Measurements from ENCODE around the gene SLC17A8. TPM values are rescaled to one million over a fixed set of nuclear protein-coding genes. Genes with fewer than 3 reads are reported as not detected.

The SLC17A8 gene
- total and polyA plus RNA-seq, 2 experiments from 2014 or later = not detected

DNA sequence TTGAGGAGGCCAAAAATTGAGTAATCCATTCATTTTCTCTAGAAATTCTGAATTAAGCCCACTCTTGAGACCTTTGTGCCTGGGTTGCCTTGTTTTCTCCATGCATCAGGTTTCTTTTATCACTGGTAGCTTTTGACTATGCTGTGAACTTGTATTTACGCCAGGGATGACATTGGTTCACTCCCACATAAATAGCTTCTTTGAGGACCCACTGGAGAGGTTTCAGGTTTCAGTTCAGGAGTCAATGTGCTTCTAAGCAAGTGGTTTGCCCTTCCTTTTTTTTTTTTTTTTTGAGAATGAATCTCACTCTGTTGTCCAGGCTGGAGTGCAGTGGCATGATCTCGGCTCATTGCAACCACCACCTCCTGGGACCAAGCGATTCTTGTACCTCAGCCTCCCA is 10.2 kb upstream of the SLC17A8 start:
- Histone ChIP-seq H3K4me2 (ENCODE audit: unreplicated experiment) (no peak overlapping the region), H3K9me3 (ENCODE audit: low read depth) (no peaks in the 10 kb centered on the region), H3K4me3 (no peak overlapping the region), H3K36me3 (ENCODE audit: low read depth) (peaks cover 3% of the 10 kb centered on the region; the same call in 1 of the 2 replicates), H3K9ac (no peak overlapping the region), H4K20me1 (ENCODE audit: insufficient read depth) (no peaks in the 10 kb centered on the region), H3K79me2 (ENCODE audit: insufficient read depth) (no peaks in the 10 kb centered on the region), H3K9me2 (ENCODE audit: insufficient read depth) (no peaks in the 10 kb centered on the region), H3K4me1 (ENCODE audit: insufficient read depth) (no peaks in the 10 kb centered on the region), H3K27ac (no peak overlapping the region), H3F3A (ENCODE audit: insufficient read depth) (no peaks in the 10 kb centered on the region), H3K27me3 (replicated peaks; ENCODE audit: insufficient read depth) (no peaks in the 10 kb centered on the region), H2AFZ (no peak overlapping the region)
- in situ Hi-C loops (cut with MboI) = no loop called here
- DNase-seq = no peak
- 63 to 70% methylated on average over 3 of the region's 3 CpGs for WGBS, 2 experiments (ENCODE audit: low coverage in 1 of 2, low lambda C conversion rate in 2 of 2, missing lambda C conversion rate in 2 of 2)
- TF ChIP-seq EZH2 (IDR thresholded peaks at IDR 0.05; ENCODE audit: insufficient read depth, poor library complexity, severe bottlenecking) (no peak), EZH2phosphoT487 (IDR thresholded peaks at IDR 0.05; ENCODE audit: insufficient read depth, low read depth) (no peak)

GRCh38 chr12:100348657-100349454 is 8.0 kb upstream of the SLC17A8 start:
- H3F3A ChIP-seq (ENCODE audit: insufficient read depth) = no peaks in the 10 kb centered on the region
- TF ChIP-seq EZH2 (IDR thresholded peaks at IDR 0.05; ENCODE audit: insufficient read depth, poor library complexity, severe bottlenecking) (no peak), EZH2phosphoT487 (IDR thresholded peaks at IDR 0.05; ENCODE audit: insufficient read depth, low read depth) (no peak)
- no peaks in the 10 kb centered on the region for H3K9me3 ChIP-seq (ENCODE audit: low read depth)
- no peak overlapping the region for H3K27ac ChIP-seq
- 54 to 55% methylated on average over 7 of the region's 7 CpGs for WGBS, 2 experiments (ENCODE audit: low coverage in 1 of 2, low lambda C conversion rate in 2 of 2, missing lambda C conversion rate in 2 of 2)
- in situ Hi-C loops (cut with MboI) = no loop called here
- H3K4me1 ChIP-seq (ENCODE audit: insufficient read depth) = no peaks in the 10 kb centered on the region
- no peaks in the 10 kb centered on the region for H3K36me3 ChIP-seq (ENCODE audit: low read depth)
- no peaks in the 10 kb centered on the region for H3K79me2 ChIP-seq (ENCODE audit: insufficient read depth)
- peak; percentile 54 for DNase-seq
- no peak overlapping the region for H3K9ac ChIP-seq
- H3K9me2 ChIP-seq (ENCODE audit: insufficient read depth) = no peaks in the 10 kb centered on the region
- no peaks in the 10 kb centered on the region for H3K27me3 ChIP-seq (replicated peaks; ENCODE audit: insufficient read depth)
- no peak overlapping the region for H3K4me3 ChIP-seq
- no peak overlapping the region for H3K4me2 ChIP-seq (ENCODE audit: unreplicated experiment)
- no peaks in the 10 kb centered on the region for H4K20me1 ChIP-seq (ENCODE audit: insufficient read depth)
- no peak overlapping the region for H2AFZ ChIP-seq

- WGBS, 2 experiments (ENCODE audit: low coverage in 1 of 2, low lambda C conversion rate in 2 of 2, missing lambda C conversion rate in 2 of 2) = 64% methylated on average over 3 of the region's 3 CpGs
- no peaks in the 10 kb centered on the region for H3K79me2 ChIP-seq (ENCODE audit: insufficient read depth)
- H3K4me3 ChIP-seq = no peak overlapping the region
- 0 out of 2 replicates have a peak, but pooled peaks cover 5% of the 10 kb centered on the region for H3K4me1 ChIP-seq (ENCODE audit: insufficient read depth)
- H2AFZ ChIP-seq = no peak overlapping the region
- H3K9ac ChIP-seq = no peak overlapping the region
- in situ Hi-C loops (cut with MboI) = no loop called here
- H3K36me3 ChIP-seq (ENCODE audit: low read depth) = no peaks in the 10 kb centered on the region
- H3K9me3 ChIP-seq (ENCODE audit: low read depth) = no peaks in the 10 kb centered on the region
- no peak for DNase-seq
- H3K27me3 ChIP-seq (replicated peaks; ENCODE audit: insufficient read depth) = peaks cover 20% of the 10 kb centered on the region
- no peaks in the 10 kb centered on the region for H3F3A ChIP-seq (ENCODE audit: insufficient read depth)
- no peak overlapping the region for H3K27ac ChIP-seq
- no peak overlapping the region for H3K4me2 ChIP-seq (ENCODE audit: unreplicated experiment)
- TF ChIP-seq EZH2 (IDR thresholded peaks at IDR 0.05; ENCODE audit: insufficient read depth, poor library complexity, severe bottlenecking) (no peak), EZH2phosphoT487 (IDR thresholded peaks at IDR 0.05; ENCODE audit: insufficient read depth, low read depth) (no peak)
- no peaks in the 10 kb centered on the region for H4K20me1 ChIP-seq (ENCODE audit: insufficient read depth)
- H3K9me2 ChIP-seq (ENCODE audit: insufficient read depth) = no peaks in the 10 kb centered on the region
Observed at GRCh38 chr12:100359248-100359647, 2.4 kb downstream of the SLC17A8 start.

GRCh38 chr12:100359822-100360221 is 2.9 kb downstream of the SLC17A8 start:
- Histone ChIP-seq H3K4me3 (no peak overlapping the region), H3K9ac (no peak overlapping the region), H3K9me3 (ENCODE audit: low read depth) (no peaks in the 10 kb centered on the region), H3K27ac (no peak overlapping the region), H3K36me3 (ENCODE audit: low read depth) (no peaks in the 10 kb centered on the region), H3F3A (ENCODE audit: insufficient read depth) (no peaks in the 10 kb centered on the region), H3K27me3 (replicated peaks; ENCODE audit: insufficient read depth) (peaks cover 20% of the 10 kb centered on the region), H3K4me1 (ENCODE audit: insufficient read depth) (0 out of 2 replicates have a peak, but pooled peaks cover 5% of the 10 kb centered on the region), H4K20me1 (ENCODE audit: insufficient read depth) (no peaks in the 10 kb centered on the region), H3K4me2 (ENCODE audit: unreplicated experiment) (no peak overlapping the region), H3K9me2 (ENCODE audit: insufficient read depth) (no peaks in the 10 kb centered on the region), H2AFZ (no peak overlapping the region), H3K79me2 (ENCODE audit: insufficient read depth) (no peaks in the 10 kb centered on the region)
- 21 to 27% methylated on average over 2 of the region's 2 CpGs for WGBS, 2 experiments (ENCODE audit: low coverage in 1 of 2, low lambda C conversion rate in 2 of 2, missing lambda C conversion rate in 2 of 2)
- no peak for TF ChIP-seq EZH2phosphoT487 (IDR thresholded peaks at IDR 0.05; ENCODE audit: insufficient read depth, low read depth)
- no peak for TF ChIP-seq EZH2 (IDR thresholded peaks at IDR 0.05; ENCODE audit: insufficient read depth, poor library complexity, severe bottlenecking)
- peak; percentile 23 for DNase-seq
- in situ Hi-C loops (cut with MboI) = no loop called here
